ENCODE results near the gene MMP11. TPM values are rescaled to one million over a fixed set of nuclear protein-coding genes. Genes with fewer than 3 reads are reported as not detected.

Gene MMP11
- total and polyA plus RNA-seq, 2 of the 13 experiments (the other 11 are each of a cell fraction or from before 2014, with no cell fraction given) = 8.9 to 28.6 TPM

DNA sequence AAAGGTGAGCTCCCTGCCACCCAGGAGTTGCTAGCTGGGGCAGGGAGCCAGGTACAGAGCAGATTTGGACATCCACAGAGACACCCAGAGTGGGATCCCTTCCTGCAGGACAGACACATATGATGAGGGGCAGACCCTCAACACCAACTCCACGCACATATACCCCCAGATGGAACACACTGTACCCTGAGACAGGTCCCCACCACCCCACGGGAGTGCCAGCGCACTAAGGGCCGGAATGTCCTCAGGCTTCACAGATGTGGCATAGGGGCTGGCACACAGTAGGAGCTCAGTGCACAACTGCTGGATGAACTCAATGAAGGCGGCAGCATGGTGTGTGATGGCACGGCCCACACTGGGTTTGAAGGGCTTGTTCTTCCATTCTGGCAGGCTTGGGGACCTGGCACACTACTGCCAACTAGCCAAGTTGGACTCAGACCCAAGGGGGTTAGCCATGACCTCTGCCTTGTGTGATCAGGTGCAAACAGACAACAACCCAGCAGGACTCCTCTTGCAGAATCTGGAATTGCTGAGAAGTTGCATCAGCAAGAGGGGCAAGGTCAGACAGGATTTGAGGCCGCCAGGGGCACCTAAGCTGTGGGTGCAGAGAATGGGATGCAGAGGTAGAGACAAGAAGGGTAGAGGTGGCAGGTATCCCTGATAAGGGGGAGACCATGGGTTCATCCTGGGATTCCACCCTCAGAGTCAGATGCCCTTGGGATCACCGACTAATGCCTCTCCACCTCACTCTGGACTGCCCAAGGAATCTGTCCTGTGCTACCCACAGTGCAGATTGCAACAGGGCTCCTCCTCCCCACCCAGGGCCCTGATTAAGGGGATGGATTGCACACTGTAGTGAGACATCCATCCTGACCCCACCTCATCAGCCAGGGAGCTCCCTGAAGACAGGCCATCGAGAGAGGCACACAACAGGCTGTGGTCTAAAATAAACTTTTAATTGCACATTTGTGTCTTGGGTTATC is 7.5 kb upstream of the MMP11 start:
- TSS peak; percentile 38 for BruUV-seq (replicated peaks)
- Histone ChIP-seq H3K4me3 (replicated peaks in 1 of 3; ENCODE audit: insufficient read depth in 1 of 3, low read depth in 2 of 3, low read length in 3 of 3) (no peak overlapping the region), H3K9ac (ENCODE audit: insufficient read depth, low read depth, low read length) (0 out of 2 replicates have a peak overlapping the region, but pooled peaks have one; percentile 23), H3K4me1 (ENCODE audit: insufficient read depth, low read length) (peaks cover 54% of the 10 kb centered on the region), H3K27ac (ENCODE audit: extremely low read length, insufficient read depth, low read length) (peak overlapping the region; percentile 43), H3K4me2 (ENCODE audit: low read depth, low read length) (peak overlapping the region; percentile 50; the same call in 1 of the 2 replicates), H3K9me3 (ENCODE audit: low read length) (no peaks in the 10 kb centered on the region), H3K27me3 (ENCODE audit: control insufficient read depth in 1 of 2, insufficient read depth in 2 of 2, low read length in 2 of 2) (no peaks in the 10 kb centered on the region), H2AFZ (ENCODE audit: low read length) (no peak overlapping the region), H3K79me2 (ENCODE audit: insufficient read depth, low read length) (peaks cover 7% of the 10 kb centered on the region), H3K36me3 (replicated peaks in 1 of 2; ENCODE audit: control insufficient read depth in 1 of 2, insufficient read depth in 2 of 2, low read length in 2 of 2) (peaks cover 0 to 1% of the 10 kb centered on the region in 2 experiments; a peak in 2 of 5 replicates), H4K20me1 (ENCODE audit: insufficient read depth, low read length) (no peaks in the 10 kb centered on the region)
- ChIA-PET CTCF (ENCODE audit: low intra/inter-chr PET ratio, low total read pairs) (no interaction called here), POLR2A (interaction anchor here (1.0 to 6.9 kb wide), 7 partner anchors 9 to 129 kb away, joined by 3 to 89 read pairs (median 18); partner anchors contain the start of genes MIF, SLC2A11, SMARCB1 and VPREB3)
- no peak for DNase-seq (ENCODE audit: low spot score)
- intact Hi-C loops (cut with micrococcal nuclease; ENCODE audit: unreplicated experiment) (loop anchor here (5.0 kb wide), 1 partner anchor 82 kb away; no protein-coding TSS in a partner anchor), in situ Hi-C loops (cut with HindIII; ENCODE audit: extremely low pct_ligation_motif_present, low pct_unique_long_range_greater_than_20kb) (no loop called here)
- no peak for FAIRE-seq
- WGBS (ENCODE audit: low lambda C conversion rate) = 92% methylated on average over 3 of the region's 9 CpGs
- ATAC-seq = no peak
- TF ChIP-seq ZNF484 (CRISPR knock-in tag; IDR thresholded peaks at IDR 0.05; ENCODE audit: borderline replicate concordance, low read depth) (no peak), ZNF20 (CRISPR knock-in tag; IDR thresholded peaks at IDR 0.05) (no peak), RARA (CRISPR knock-in tag; IDR thresholded peaks at IDR 0.05) (peak; percentile 75), ZNF550 (CRISPR knock-in tag; IDR thresholded peaks at IDR 0.05; ENCODE audit: borderline replicate concordance) (no peak), MED1 (CRISPR knock-in tag; IDR thresholded peaks at IDR 0.05) (peak; percentile 80), CBX5 (CRISPR knock-in tag; IDR thresholded peaks at IDR 0.05; ENCODE audit: borderline replicate concordance) (peak; percentile 50; the same call in 1 of the 2 replicates), ZNF746 (CRISPR knock-in tag; IDR thresholded peaks at IDR 0.05) (peak; percentile 28; the same call in 1 of the 2 replicates), ZNF335 (CRISPR knock-in tag; IDR thresholded peaks at IDR 0.05) (0 out of 2 replicates have a peak, but pooled peaks have one; percentile 32), ZNF749 (CRISPR knock-in tag; IDR thresholded peaks at IDR 0.05; ENCODE audit: borderline replicate concordance) (no peak), MTA1 (CRISPR knock-in tag; IDR thresholded peaks at IDR 0.05; ENCODE audit: borderline replicate concordance) (0 out of 2 replicates have a peak, but pooled peaks have one; percentile 24), POLR2AphosphoS5 (IDR thresholded peaks at IDR 0.05; ENCODE audit: low read depth, low read length) (peak; percentile 47), SP4 (CRISPR knock-in tag; IDR thresholded peaks at IDR 0.05) (no peak), KAT7 (CRISPR knock-in tag; IDR thresholded peaks at IDR 0.05; ENCODE audit: borderline replicate concordance) (0 out of 2 replicates have a peak, but pooled peaks have one; percentile 48), ZNF224 (CRISPR knock-in tag; IDR thresholded peaks at IDR 0.05) (0 out of 2 replicates have a peak, but pooled peaks have one; percentile 60), HNF4G (IDR thresholded peaks at IDR 0.05; ENCODE audit: borderline replicate concordance, low read depth, low read length) (no peak), HNF4G (CRISPR knock-in tag; IDR thresholded peaks at IDR 0.05; ENCODE audit: borderline replicate concordance, low read depth) (no peak), GABPB1 (CRISPR knock-in tag; IDR thresholded peaks at IDR 0.05) (peak; percentile 51; the same call in 1 of the 2 replicates), STAT5B (CRISPR knock-in tag; IDR thresholded peaks at IDR 0.05) (no peak), CEBPG (CRISPR knock-in tag; IDR thresholded peaks at IDR 0.05) (peak; percentile 92), ZNF83 (CRISPR knock-in tag; IDR thresholded peaks at IDR 0.05; ENCODE audit: borderline replicate concordance) (no peak)
- TF ChIP-seq, protein P1, sequence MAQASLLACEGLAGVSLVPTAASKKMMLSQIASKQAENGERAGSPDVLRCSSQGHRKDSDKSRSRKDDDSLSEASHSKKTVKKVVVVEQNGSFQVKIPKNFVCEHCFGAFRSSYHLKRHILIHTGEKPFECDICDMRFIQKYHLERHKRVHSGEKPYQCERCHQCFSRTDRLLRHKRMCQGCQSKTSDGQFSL (CRISPR knock-in tag; IDR thresholded peaks at IDR 0.05) = no peak
- TF ChIP-seq, protein P2, sequence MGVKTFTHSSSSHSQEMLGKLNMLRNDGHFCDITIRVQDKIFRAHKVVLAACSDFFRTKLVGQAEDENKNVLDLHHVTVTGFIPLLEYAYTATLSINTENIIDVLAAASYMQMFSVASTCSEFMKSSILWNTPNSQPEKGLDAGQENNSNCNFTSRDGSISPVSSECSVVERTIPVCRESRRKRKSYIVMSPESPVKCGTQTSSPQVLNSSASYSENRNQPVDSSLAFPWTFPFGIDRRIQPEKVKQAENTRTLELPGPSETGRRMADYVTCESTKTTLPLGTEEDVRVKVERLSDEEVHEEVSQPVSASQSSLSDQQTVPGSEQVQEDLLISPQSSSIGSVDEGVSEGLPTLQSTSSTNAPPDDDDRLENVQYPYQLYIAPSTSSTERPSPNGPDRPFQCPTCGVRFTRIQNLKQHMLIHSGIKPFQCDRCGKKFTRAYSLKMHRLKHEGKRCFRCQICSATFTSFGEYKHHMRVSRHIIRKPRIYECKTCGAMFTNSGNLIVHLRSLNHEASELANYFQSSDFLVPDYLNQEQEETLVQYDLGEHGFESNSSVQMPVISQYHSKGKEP (CRISPR knock-in tag; IDR thresholded peaks at IDR 0.05) = no peak
